Measurements from ENCODE around the gene HLCS. TPM values are rescaled to one million over a fixed set of nuclear protein-coding genes. Genes with fewer than 3 reads are reported as not detected.

Gene HLCS
- polyA plus RNA-seq, 1 donor (not counting 4 experiments of a cell fraction or from before 2014, with no cell fraction given) = 11.5 TPM

DNA sequence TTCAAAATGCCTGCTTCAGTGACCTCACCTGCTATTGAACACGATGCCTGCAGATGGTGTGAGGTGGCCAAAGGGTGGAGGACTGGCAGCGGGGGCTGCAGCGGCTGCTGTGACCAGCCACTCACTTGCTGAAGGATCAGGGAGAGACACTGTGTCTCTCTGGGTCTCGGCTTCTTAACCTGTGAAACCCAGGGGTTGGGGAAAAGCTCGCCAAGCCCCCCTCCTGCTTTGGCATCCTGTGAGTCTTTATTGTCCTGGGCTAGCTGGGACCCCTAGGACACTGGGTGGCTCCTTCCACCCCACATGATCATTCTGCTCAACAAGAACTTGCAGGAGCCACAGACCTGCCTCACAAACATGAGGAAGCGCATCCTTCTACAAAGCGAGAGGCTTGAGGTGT, 154.7 kb downstream of the HLCS start:
- H3K27me3 ChIP-seq (ENCODE audit: control insufficient read depth, extremely low read depth, insufficient read depth, low read length) = no peaks in the 10 kb centered on the region
- no peaks in the 10 kb centered on the region for H3K9me1 ChIP-seq (ENCODE audit: control insufficient read depth, extremely low read depth, insufficient read depth, low read length)
- no peaks in the 10 kb centered on the region for H3K4me1 ChIP-seq (ENCODE audit: control insufficient read depth, extremely low read depth, insufficient read depth, low read length)
- no peaks in the 10 kb centered on the region for H4K20me1 ChIP-seq (ENCODE audit: control insufficient read depth, extremely low read depth, insufficient read depth, low read length)
- no peak overlapping the region for H3K4me2 ChIP-seq (ENCODE audit: control insufficient read depth, extremely low read depth, insufficient read depth, low read depth, low read length)
- dilution Hi-C loops (cut with MboI; ENCODE audit: extremely low pct_ligation_motif_present, low sequenced_read_pairs) = no loop called here
- DNase-seq (ENCODE audit: low read depth, low spot score) = no peak
- H3K27ac ChIP-seq (ENCODE audit: control insufficient read depth, insufficient read depth, low read length) = no peak overlapping the region
- H3K9ac ChIP-seq (ENCODE audit: control insufficient read depth, extremely low read depth, insufficient read depth, low read length) = no peak overlapping the region
- H3K4me3 ChIP-seq (ENCODE audit: control insufficient read depth in 2 of 3, extremely low read depth in 1 of 3, insufficient read depth in 2 of 3, low read depth in 1 of 3, low read length in 3 of 3) = no peak overlapping the region
- no peak for TF ChIP-seq EZH2 (IDR thresholded peaks at IDR 0.05; ENCODE audit: low read length)
- TF ChIP-seq, protein P1, sequence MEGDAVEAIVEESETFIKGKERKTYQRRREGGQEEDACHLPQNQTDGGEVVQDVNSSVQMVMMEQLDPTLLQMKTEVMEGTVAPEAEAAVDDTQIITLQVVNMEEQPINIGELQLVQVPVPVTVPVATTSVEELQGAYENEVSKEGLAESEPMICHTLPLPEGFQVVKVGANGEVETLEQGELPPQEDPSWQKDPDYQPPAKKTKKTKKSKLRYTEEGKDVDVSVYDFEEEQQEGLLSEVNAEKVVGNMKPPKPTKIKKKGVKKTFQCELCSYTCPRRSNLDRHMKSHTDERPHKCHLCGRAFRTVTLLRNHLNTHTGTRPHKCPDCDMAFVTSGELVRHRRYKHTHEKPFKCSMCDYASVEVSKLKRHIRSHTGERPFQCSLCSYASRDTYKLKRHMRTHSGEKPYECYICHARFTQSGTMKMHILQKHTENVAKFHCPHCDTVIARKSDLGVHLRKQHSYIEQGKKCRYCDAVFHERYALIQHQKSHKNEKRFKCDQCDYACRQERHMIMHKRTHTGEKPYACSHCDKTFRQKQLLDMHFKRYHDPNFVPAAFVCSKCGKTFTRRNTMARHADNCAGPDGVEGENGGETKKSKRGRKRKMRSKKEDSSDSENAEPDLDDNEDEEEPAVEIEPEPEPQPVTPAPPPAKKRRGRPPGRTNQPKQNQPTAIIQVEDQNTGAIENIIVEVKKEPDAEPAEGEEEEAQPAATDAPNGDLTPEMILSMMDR (optimal IDR thresholded peaks at IDR 0.05 in 1 of 3, IDR thresholded peaks at IDR 0.05 in 1 of 3, conservative IDR thresholded peaks at IDR 0.05 in 1 of 3; ENCODE audit: extremely low read depth in 1 of 3, insufficient read depth in 2 of 3, low read length in 3 of 3) = no peak
- no peaks in the 10 kb centered on the region for H3K36me3 ChIP-seq (ENCODE audit: control insufficient read depth in 2 of 2, extremely low read depth in 1 of 2, insufficient read depth in 2 of 2, low read length in 2 of 2)
- H2AFZ ChIP-seq (ENCODE audit: control insufficient read depth, low read length) = no peak overlapping the region
- no peaks in the 10 kb centered on the region for H3K79me2 ChIP-seq (ENCODE audit: control insufficient read depth, insufficient read depth, low read length)
- FAIRE-seq = no peak
- H3K9me3 ChIP-seq (ENCODE audit: control insufficient read depth, low read depth, low read length) = no peaks in the 10 kb centered on the region

DNA sequence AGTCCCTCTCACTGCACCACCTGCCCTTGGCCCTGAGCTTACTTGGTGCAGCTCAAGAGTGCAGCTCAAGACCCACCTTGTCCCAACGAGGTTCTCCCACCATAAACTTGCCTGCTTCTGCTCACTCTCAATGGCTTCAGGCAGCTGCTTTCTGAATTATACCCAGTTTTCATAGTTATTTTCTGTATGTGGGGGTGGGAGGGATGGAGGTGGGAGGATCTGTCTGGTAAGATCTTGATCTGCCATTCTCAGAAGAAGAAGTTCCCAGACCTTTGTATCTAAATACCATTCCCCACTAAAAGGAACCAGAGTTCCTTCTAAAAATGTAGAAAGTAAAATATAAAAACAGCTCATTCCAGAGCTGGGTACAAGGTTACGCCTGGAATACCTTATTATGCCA, 156.0 kb downstream of the HLCS start:
- no peak overlapping the region for H3K27ac ChIP-seq (ENCODE audit: control insufficient read depth, insufficient read depth, low read length)
- TF ChIP-seq EZH2 (IDR thresholded peaks at IDR 0.05; ENCODE audit: low read length) = no peak
- TF ChIP-seq, protein P1 (optimal IDR thresholded peaks at IDR 0.05 in 1 of 3, IDR thresholded peaks at IDR 0.05 in 1 of 3, conservative IDR thresholded peaks at IDR 0.05 in 1 of 3; ENCODE audit: extremely low read depth in 1 of 3, insufficient read depth in 2 of 3, low read length in 3 of 3) = no peak
- no peaks in the 10 kb centered on the region for H3K4me1 ChIP-seq (ENCODE audit: control insufficient read depth, extremely low read depth, insufficient read depth, low read length)
- no peak overlapping the region for H3K9ac ChIP-seq (ENCODE audit: control insufficient read depth, extremely low read depth, insufficient read depth, low read length)
- FAIRE-seq = no peak
- H3K9me3 ChIP-seq (ENCODE audit: control insufficient read depth, low read depth, low read length) = no peaks in the 10 kb centered on the region
- H2AFZ ChIP-seq (ENCODE audit: control insufficient read depth, low read length) = no peak overlapping the region
- no peak overlapping the region for H3K4me2 ChIP-seq (ENCODE audit: control insufficient read depth, extremely low read depth, insufficient read depth, low read depth, low read length)
- H4K20me1 ChIP-seq (ENCODE audit: control insufficient read depth, extremely low read depth, insufficient read depth, low read length) = no peaks in the 10 kb centered on the region
- no peaks in the 10 kb centered on the region for H3K79me2 ChIP-seq (ENCODE audit: control insufficient read depth, insufficient read depth, low read length)
- dilution Hi-C loops (cut with MboI; ENCODE audit: extremely low pct_ligation_motif_present, low sequenced_read_pairs) = no loop called here
- H3K27me3 ChIP-seq (ENCODE audit: control insufficient read depth, extremely low read depth, insufficient read depth, low read length) = no peaks in the 10 kb centered on the region
- H3K4me3 ChIP-seq (ENCODE audit: control insufficient read depth in 2 of 3, extremely low read depth in 1 of 3, insufficient read depth in 2 of 3, low read depth in 1 of 3, low read length in 3 of 3) = no peak overlapping the region
- H3K36me3 ChIP-seq (ENCODE audit: control insufficient read depth in 2 of 2, extremely low read depth in 1 of 2, insufficient read depth in 2 of 2, low read length in 2 of 2) = no peaks in the 10 kb centered on the region
- no peak for DNase-seq (ENCODE audit: low read depth, low spot score)
- no peaks in the 10 kb centered on the region for H3K9me1 ChIP-seq (ENCODE audit: control insufficient read depth, extremely low read depth, insufficient read depth, low read length)
